GM21360 (cell line): ENCODE data around the gene CD101.

Experiments used
- ATAC-seq: cut with Tn5 transposase; IDR thresholded peaks from one replicate; pipeline ENCODE4 v1.9.1; 2021; ENCODE audit warnings: mild to moderate bottlenecking, moderate library complexity; ENCODE audit not compliant: unreplicated experiment

Gene CD101

GRCh38 chr1:117015724-117016123, 14.2 kb downstream of the CD101 start:
- no peak for ATAC-seq

DNA sequence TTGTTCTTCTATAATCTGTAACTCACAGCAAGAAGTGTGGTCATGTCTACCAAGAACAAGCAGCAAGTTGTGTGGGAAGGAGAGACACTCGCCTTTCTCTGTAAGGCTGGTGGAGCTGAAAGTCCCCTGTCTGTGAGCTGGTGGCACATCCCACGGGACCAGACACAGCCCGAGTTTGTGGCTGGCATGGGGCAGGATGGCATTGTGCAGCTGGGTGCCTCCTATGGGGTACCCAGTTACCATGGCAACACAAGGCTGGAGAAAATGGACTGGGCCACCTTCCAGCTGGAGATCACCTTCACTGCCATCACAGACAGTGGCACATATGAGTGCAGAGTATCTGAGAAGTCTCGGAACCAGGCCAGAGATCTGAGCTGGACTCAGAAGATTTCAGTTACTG, 15.5 kb downstream of the CD101 start:
- no peak for ATAC-seq

- peak; percentile 51 for ATAC-seq
Measured at GRCh38 chr1:117017648-117018047, 16.1 kb downstream of the CD101 start.

DNA sequence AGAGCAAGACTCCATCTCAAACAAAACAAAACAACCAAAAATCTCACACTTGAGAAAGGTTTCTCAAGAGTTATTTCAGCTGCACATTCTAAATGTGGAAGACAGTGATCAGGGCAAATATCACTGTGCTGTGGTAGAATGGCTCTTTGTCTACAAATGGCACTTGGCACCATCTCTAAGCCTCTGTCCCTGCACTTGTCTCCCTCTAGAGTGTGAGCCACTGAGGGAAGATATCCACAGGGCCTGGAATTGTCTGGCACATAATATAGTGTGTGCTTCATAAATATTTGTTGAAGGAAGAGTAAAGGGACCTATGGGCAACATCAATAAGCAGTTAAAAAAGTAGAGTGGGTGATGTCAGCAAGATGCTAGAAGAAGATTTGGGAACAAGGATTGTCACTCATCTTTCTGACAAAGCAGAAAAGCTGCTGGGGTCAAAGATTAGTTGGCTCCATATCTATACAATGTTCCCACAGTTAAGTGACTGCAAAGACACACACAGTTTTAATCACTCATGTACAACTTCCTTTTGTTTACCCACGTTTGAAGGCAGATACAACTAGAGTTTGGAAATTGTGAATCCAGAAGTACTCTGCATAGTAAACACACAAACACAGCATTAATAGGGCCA, 19.1 kb downstream of the CD101 start:
- no peak for ATAC-seq

DNA sequence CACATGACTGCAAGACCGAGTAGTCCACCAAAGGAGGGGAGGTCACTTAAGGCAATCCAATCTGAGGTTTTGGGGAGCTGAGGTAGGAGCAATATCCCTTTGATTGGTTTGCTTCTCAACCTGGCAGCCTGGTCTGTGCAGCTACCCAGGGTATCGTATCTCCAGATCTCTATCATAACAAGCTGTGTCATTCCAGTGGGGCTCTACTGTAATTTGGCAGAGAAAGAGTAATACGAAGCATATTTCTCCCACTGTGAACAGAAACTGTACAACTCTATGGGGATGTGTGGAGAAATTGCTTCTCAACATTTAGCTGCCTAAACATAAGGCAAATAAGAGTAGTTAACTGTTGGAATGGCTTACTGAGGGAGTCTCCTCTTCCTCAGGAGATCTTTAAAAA, 20.6 kb downstream of the CD101 start:
- no peak for ATAC-seq

DNA sequence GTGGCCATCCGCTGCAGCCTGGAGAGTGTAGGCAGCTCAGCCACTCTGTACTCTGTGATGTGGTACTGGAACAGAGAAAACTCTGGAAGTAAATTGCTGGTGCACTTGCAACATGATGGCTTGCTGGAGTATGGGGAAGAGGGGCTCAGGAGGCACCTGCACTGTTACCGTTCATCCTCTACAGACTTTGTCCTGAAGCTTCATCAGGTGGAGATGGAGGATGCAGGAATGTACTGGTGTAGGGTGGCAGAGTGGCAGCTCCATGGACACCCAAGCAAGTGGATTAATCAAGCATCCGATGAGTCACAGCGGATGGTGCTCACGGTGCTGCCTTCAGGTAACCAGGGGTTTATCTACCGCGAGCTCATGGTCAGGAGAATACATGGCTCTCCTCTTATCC, 24.0 kb downstream of the CD101 start:
- no peak for ATAC-seq

GRCh38 chr1:117026361-117026760, 24.8 kb downstream of the CD101 start:
- ATAC-seq: no peak

- no peak for ATAC-seq
Measured at GRCh38 chr1:117029685-117030084, 28.1 kb downstream of the CD101 start.

- ATAC-seq: no peak
Measured at GRCh38 chr1:117030271-117030877, 28.8 kb downstream of the CD101 start.

DNA sequence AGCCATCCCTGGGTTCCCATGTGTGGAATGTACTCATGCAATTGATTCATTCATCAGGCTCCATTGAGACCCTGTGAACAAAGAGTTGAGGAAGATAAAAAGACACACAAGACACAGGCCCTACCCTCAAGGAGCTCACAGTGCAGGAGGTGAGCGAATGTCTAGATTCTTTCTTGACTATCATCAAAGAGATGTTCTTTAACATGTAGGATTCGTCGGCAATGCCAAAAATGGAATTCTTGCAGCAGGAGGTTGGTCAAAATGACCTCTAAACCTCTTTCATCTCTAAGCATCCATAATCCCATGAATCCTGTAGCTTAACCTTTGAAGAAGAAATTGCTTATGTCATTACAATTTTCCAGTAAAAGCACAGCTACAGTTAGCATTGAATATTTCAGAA, 30.7 kb downstream of the CD101 start:
- ATAC-seq: no peak

DNA sequence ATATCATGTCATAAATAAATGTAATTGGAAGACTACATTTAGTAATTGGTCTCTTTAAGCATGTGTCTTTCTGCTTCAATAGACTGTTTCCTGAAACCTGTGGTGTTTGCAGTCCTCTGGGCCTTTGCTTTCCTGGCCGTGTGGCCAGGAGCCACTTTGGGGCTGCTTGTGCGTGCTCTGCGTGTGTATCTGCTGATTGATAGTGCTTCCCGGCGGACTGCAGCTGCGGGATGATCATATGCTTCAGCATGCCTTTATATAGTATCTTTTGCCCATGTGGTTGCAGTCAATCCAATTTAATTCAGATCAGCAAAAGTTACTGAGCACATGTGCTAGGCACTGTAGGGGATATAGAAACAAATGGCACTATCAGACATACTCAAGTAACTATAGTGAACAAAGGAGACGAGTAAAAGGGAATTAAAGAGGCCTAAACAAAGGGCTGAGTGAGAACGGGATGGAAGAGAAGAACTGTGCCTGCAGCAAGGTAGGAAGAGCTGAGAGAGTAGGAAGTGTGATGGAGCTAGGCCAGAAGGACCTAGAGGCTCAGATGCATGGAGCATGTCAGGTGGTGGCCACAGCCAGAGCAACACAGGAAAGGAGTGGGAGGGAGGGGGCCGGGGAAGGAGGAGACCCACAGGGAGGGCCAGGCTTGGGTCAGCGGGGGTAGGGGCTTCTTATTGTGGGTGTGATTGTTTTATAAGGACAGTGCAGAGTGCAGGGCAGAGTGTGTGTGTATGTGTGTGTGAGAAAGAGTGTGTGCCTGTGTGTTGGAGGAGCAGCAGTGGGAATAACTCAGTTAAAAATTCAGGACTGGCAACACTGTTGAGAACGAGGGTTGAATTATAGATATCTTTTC, 31.4 kb downstream of the CD101 start:
- ATAC-seq: no peak

GRCh38 chr1:117033772-117034171, 32.2 kb downstream of the CD101 start:
- no peak for ATAC-seq

DNA sequence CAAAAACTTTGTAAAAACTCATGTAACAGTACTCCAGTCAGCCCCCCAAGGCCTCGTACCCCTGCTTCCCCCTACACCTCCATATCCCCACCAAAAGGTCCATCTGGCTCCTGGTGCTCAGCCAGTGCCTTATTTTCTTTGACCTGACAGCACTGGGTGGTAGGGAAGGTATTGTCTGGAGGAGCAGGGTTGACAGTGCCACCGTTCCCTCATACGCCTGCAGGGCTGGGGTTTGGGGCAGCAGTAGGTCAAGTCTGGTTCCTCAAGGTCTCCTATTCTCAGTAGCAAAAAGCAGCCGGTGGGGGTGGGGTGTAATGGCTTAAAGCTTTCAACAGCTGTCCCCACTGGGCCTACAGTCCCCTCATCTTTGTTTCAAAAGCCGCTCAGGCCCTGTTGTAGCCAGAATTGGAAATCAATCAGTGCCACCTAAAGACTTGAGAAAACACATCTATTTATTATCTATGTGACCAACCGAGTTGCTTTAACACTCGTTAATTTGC, 33.3 kb downstream of the CD101 start:
- ATAC-seq: no peak

- ATAC-seq: no peak
Measured at GRCh38 chr1:117036018-117036461, 34.5 kb downstream of the CD101 start.

GRCh38 chr1:117037802-117038201, 36.2 kb downstream of the CD101 start:
- ATAC-seq: no peak

DNA sequence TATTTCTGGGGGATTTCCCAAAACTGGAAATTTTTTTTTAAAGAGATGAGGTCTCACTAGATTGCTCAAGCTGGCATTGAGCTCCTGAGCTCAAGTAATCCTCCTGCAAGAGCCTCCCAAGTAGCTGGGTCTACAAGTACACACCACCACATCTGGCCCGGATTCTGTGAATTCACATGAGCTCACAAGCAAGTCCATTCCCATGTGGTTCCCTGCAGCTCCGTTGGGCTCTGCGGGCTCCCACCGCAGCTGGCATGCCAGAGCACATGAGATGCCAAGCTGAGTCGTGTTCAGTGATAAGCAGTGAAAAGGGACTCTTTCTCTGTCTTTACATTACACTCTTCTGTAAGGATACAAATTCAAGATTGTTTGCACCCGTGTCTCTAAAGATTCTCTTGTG, 36.7 kb downstream of the CD101 start:
- ATAC-seq: no peak

DNA sequence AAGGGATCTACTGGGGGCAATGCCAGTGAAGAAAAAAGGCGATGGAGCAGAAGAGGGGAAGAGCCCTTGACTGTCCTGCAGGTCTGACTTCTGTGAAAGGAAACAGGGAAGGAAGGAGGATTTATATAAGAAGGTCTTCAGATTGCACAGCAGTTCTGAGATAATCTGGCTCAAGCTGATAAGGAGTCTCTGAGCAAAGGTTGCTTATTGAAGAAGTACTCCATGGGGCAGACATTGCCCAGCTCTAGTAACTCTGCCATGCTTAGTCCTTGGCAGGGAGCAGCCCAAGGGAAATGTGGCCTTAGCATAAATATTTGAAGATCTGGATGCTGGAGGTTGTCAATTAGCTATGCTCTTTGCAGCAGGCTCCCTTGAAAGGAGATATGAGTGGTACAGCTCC, 42.7 kb downstream of the CD101 start:
- no peak for ATAC-seq

DNA sequence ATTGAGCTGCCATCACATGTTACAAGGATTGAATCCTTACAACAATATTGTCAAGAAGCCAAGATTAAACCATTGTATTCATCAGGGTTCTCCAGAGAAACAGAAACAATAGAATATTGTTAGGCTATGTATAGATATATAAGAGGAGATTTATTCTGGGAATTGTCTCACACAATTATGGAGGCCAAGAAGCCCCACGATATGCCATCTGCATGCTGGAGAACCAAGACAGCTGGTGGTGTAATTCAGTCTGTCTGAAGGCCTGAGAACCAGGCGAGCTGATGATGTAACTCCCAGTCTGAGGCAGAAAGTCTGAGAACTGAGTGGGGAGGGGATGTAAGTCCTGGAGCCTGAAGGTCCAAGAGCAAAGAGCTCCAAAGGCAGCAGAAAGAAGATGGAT, 44.1 kb downstream of the CD101 start:
- ATAC-seq: no peak

GRCh38 chr1:117046781-117047180, 45.2 kb downstream of the CD101 start:
- ATAC-seq: no peak

DNA sequence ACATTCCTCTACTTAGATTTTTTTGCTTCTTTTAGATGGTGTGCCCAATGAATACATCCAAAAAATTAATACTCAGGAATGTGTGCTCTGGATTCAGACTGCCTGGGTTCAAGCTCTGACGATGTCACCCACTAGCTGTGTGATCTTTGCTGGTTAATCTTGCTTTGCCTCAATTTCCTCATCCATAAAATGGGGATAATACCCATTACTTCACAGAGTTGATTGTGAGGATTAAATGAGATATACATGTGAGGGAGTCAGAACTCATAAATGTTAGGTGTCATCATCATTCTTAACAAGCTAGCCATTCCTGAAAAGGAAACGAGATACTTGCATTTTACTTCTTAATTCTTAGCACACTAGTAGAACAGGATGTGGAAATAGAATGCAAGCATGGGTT, 45.7 kb downstream of the CD101 start:
- no peak for ATAC-seq

- ATAC-seq: no peak
Measured at GRCh38 chr1:117049857-117050256, 48.3 kb downstream of the CD101 start.
